ENCODE results near the gene PLA2G2D. TPM values are rescaled to one million over a fixed set of nuclear protein-coding genes. Genes with fewer than 3 reads are reported as not detected.

Gene PLA2G2D
- total RNA-seq, 1 experiment from 2014 or later, result not detected

- Histone ChIP-seq H2BK15ac (ENCODE audit: low read depth, low read length) (no peak overlapping the region), H3T11ph (ENCODE audit: low read length) (no peak overlapping the region), H3K14ac (ENCODE audit: insufficient read depth, low read length) (no peak overlapping the region), H2AK5ac (ENCODE audit: insufficient read length, low read length) (no peak overlapping the region), H3K27me3 (ENCODE audit: insufficient read depth, low read length) (no peaks in the 10 kb centered on the region), H3K56ac (ENCODE audit: insufficient read length, low read depth, low read length) (no peak overlapping the region), H2BK20ac (ENCODE audit: low read depth, low read length, poor library complexity, severe bottlenecking) (no peak overlapping the region), H4K5ac (ENCODE audit: insufficient read length, low read depth, low read length) (no peak overlapping the region), H3K18ac (ENCODE audit: insufficient read length, low read depth, low read length) (no peak overlapping the region), H4K20me1 (ENCODE audit: control insufficient read depth, insufficient read depth, insufficient read length) (no peaks in the 10 kb centered on the region), H3K9me3 (ENCODE audit: control insufficient read depth, low read depth, low read length) (no peaks in the 10 kb centered on the region), H4K91ac (ENCODE audit: insufficient read length, low read depth, low read length) (no peak overlapping the region), H3K79me2 (ENCODE audit: insufficient read depth, low read length) (no peaks in the 10 kb centered on the region), H4K8ac (replicated peaks; ENCODE audit: insufficient read length, low read depth, low read length) (no peak overlapping the region), H3K27ac (ENCODE audit: insufficient read length, low read depth, low read length) (no peak overlapping the region), H3K23me2 (ENCODE audit: insufficient read length, low read depth, low read length, poor library complexity, severe bottlenecking) (peaks cover 9% of the 10 kb centered on the region), H3K4me1 (ENCODE audit: insufficient read depth, low read length) (no peaks in the 10 kb centered on the region), H2BK120ac (ENCODE audit: low read depth, low read length, poor library complexity, severe bottlenecking) (no peak overlapping the region), H2AFZ (ENCODE audit: low read length) (no peak overlapping the region), H2BK12ac (ENCODE audit: insufficient read length, low read depth, low read length) (no peak overlapping the region), H3K4ac (ENCODE audit: low read depth, low read length) (no peak overlapping the region), H3K79me1 (ENCODE audit: insufficient read depth, low read depth, low read length, poor library complexity, severe bottlenecking) (no peaks in the 10 kb centered on the region), H3K9ac (ENCODE audit: extremely low read depth, insufficient read length, low read length) (no peak overlapping the region), H2BK5ac (ENCODE audit: insufficient read length, low read length) (no peak overlapping the region), H3K23ac (ENCODE audit: insufficient read length, low read depth, low read length) (no peak overlapping the region), H3K4me2 (ENCODE audit: insufficient read depth, insufficient read length, low read length) (no peak overlapping the region)
- H3K27me3 Mint-ChIP-seq (ENCODE audit: low read depth), result no peaks in the 10 kb centered on the region
- no peak overlapping the region for H3K27ac Mint-ChIP-seq
- WGBS (ENCODE audit: extremely low coverage, insufficient read length, low lambda C conversion rate), result no CpG with 5 or more reads among the region's 13 CpGs
- TF ChIP-seq CTCF (conservative IDR thresholded peaks at IDR 0.05), result no peak
- H3K4me1 Mint-ChIP-seq, result peaks cover 10 to 33% of the 10 kb centered on the region in 2 experiments
- DNase-seq, result no peak
- no peak overlapping the region for H3K4me3 Mint-ChIP-seq
- H3K9me3 Mint-ChIP-seq, result no peaks in the 10 kb centered on the region
- H3K36me3 Mint-ChIP-seq (ENCODE audit: insufficient read depth in 1 of 3, low read depth in 3 of 3), result no peaks in the 10 kb centered on the region
These were observed 28.7 kb upstream of the PLA2G2D start for GRCh38 chr1:20147846-20148570.

Data from H9 (cell line).